PFSK-1 (cell line): ENCODE data around the gene DR1.

ENCODE experiments used
- FOXP2 ChIP-seq: optimal IDR thresholded peaks from 2 replicates; pipeline ENCODE3; 2011; ENCODE audit warnings: borderline replicate concordance, control low read depth, inconsistent platforms; ENCODE audit not compliant: insufficient read depth; ENCODE audit errors: extremely low read length, extremely low read depth
- POLR2AphosphoS5 ChIP-seq: IDR thresholded peaks from 2 replicates; pipeline ENCODE4 v1.6.1; 2012; ENCODE audit warnings: low read depth, mild to moderate bottlenecking, control low read depth, low read length, moderate library complexity
- SIN3A ChIP-seq: IDR thresholded peaks from 2 replicates; pipeline ENCODE4 v1.6.1; 2012; ENCODE audit warnings: mild to moderate bottlenecking, low read length, moderate library complexity, borderline replicate concordance; ENCODE audit not compliant: insufficient read depth
- TAF1 ChIP-seq: IDR thresholded peaks from 2 replicates; pipeline ENCODE4 v1.6.1; 2012; ENCODE audit warnings: low read length, control low read depth, borderline replicate concordance; ENCODE audit not compliant: insufficient read depth
- TF ChIP-seq, protein P1 (sequence below), 2 experiments: IDR thresholded peaks; 2 replicates each; pipeline versions ENCODE4 v1.6.1 to v1.8.0; 2011 to 2012; ENCODE audit warnings: low read depth in 2 of 2, low read length in 2 of 2, control low read depth in 1 of 2, inconsistent platforms in 1 of 2, mild to moderate bottlenecking in 1 of 2, moderate library complexity in 1 of 2; ENCODE audit not compliant: insufficient read depth in 1 of 2

The DR1 gene

DNA sequence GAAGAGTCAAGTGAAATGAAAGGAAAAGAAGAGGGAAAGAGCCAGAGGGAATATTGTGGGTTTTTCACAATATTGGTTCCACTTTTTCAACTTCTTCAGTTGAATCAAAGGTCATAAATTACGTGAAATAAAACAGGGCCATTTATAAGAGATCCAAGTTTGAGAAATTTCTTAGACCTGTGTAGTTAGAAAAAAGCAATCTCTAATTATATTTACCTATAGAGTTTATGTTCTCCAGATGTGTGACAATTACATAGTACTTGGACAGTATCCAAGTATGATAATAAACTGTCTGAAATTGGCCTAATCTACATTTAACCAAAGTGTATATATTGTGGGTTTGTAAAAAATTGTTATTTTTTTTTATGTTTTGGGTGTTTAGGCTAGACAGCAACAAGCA, 14.4 kb downstream of the DR1 start:
- no peak for TF ChIP-seq TAF1

DNA sequence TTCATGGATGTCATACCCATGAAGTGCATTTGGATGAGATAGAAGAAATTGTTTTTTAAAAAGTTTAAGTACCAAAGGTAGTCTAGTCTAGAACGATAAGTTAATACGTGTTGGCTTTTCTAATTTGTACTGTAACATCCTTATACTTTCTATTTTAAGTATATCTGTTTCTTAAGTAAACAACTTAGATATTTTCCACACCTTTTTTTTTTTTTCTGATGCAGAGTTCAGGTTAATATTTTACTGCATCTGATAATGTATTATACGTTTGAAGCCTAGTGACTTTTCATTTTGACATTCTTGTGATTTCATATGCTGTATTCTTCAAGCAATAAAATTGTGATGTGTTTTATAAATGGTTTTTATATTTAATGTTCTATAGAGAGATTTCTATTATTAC, 16.5 kb downstream of the DR1 start:
- TF ChIP-seq POLR2AphosphoS5 (no peak), SIN3A (no peak), TAF1 (no peak), FOXP2 (no peak)
- TF ChIP-seq, protein P1, sequence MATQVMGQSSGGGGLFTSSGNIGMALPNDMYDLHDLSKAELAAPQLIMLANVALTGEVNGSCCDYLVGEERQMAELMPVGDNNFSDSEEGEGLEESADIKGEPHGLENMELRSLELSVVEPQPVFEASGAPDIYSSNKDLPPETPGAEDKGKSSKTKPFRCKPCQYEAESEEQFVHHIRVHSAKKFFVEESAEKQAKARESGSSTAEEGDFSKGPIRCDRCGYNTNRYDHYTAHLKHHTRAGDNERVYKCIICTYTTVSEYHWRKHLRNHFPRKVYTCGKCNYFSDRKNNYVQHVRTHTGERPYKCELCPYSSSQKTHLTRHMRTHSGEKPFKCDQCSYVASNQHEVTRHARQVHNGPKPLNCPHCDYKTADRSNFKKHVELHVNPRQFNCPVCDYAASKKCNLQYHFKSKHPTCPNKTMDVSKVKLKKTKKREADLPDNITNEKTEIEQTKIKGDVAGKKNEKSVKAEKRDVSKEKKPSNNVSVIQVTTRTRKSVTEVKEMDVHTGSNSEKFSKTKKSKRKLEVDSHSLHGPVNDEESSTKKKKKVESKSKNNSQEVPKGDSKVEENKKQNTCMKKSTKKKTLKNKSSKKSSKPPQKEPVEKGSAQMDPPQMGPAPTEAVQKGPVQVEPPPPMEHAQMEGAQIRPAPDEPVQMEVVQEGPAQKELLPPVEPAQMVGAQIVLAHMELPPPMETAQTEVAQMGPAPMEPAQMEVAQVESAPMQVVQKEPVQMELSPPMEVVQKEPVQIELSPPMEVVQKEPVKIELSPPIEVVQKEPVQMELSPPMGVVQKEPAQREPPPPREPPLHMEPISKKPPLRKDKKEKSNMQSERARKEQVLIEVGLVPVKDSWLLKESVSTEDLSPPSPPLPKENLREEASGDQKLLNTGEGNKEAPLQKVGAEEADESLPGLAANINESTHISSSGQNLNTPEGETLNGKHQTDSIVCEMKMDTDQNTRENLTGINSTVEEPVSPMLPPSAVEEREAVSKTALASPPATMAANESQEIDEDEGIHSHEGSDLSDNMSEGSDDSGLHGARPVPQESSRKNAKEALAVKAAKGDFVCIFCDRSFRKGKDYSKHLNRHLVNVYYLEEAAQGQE (IDR thresholded peaks at IDR 0.05; ENCODE audit: insufficient read depth in 1 of 2, low read depth in 2 of 2, low read length in 2 of 2), result no peak

DNA sequence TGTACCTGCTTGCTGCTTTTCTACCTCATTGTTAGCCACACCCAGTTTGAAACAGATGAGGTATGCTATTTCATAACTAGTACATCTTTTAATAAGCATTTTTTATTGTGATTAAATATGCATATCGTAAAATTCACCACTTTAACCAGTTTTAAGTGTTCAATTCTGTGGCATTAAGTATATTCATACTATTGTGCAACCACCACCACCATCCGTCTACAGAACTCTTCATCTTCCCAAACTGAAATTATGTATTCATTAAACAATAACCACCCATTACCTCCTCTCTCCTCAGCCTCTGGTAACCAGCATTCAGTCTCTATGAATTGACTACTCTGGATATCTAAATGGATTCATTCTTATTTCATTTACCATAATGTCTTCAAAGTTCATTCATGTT, 20.1 kb downstream of the DR1 start:
- no peak for TF ChIP-seq FOXP2

DNA sequence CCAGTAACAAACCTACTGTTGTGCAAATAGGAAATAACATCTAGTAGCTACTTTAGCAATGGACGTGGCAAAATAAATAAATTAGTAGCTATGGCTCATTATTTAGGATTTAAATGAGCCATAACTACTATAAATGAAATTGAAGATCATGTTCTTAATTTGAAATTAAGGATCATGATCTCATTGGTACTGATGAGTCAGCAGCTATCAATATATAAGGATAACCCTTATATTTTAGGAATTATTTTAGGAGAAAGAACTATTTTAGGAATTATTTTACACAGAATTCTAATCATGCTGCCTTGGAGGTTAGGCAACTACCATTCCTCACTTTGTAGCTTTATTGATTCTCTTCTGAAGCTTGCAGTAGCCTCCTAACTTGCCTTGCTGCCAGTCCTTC, 24.0 kb downstream of the DR1 start:
- TF ChIP-seq FOXP2 (no peak), POLR2AphosphoS5 (no peak), TAF1 (no peak), SIN3A (no peak)
- TF ChIP-seq, protein P1 (IDR thresholded peaks at IDR 0.05; ENCODE audit: insufficient read depth in 1 of 2, low read depth in 2 of 2, low read length in 2 of 2), result no peak

DNA sequence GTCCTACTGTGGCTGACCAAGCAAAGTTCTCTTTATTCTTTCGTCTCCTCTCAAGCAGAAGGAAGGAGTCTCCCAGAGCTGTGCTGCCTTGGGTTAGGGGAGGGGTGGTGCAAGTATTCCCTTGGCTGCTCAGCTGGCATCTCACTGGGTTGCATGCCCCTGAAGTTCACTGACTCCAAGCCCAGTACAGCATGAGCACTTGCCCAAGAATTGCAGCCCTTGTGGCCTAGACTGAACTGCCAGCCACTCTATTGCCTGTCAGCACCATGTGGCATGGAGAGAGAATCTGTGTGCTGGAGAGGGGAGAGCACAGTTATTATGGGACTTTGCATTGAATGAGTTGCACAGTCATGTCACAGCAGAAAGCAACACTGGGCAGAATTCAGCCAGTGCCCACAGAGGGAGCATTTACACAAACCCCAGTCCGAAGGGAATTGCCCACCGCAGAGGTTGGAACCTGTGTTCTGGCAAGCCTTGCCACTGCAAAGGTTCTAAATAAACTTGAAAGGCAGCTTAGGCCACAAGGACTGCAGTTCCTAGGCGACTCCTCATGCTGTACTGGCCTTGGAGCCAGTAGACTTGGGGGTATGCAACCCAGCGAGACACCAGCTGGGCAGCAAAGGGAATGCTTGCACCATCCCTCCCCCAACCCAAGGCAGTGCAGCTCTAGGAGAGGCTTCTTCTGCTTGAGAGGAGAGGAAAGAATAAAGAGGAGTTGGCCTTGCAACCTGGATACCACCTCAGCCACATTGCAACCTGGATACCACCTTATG, 28.8 kb downstream of the DR1 start:
- no peak for TF ChIP-seq POLR2AphosphoS5
- TF ChIP-seq, protein P1 (IDR thresholded peaks at IDR 0.05; ENCODE audit: insufficient read depth in 1 of 2, low read depth in 2 of 2, low read length in 2 of 2), result no peak
- no peak for TF ChIP-seq TAF1
- no peak for TF ChIP-seq SIN3A
- no peak for TF ChIP-seq FOXP2

DNA sequence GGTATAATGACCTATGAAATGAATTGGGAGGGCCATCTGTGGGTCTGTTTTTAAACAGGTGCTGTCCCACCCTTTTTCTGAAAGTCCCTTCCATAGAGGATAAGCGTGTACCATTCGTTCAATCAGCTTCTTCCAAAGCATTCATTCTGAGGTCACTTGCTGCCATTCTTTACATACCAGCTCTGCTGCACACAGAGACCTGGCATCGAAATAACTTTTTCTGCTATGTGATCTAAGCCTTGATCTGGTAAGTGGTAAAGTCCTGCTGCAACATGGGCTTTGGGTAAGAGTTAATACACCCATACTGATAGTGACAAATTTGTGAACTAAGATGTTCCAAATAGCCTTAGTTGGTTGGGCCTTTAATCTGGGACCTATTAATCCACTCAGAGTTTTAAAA, 38.9 kb downstream of the DR1 start:
- no peak for TF ChIP-seq FOXP2

DNA sequence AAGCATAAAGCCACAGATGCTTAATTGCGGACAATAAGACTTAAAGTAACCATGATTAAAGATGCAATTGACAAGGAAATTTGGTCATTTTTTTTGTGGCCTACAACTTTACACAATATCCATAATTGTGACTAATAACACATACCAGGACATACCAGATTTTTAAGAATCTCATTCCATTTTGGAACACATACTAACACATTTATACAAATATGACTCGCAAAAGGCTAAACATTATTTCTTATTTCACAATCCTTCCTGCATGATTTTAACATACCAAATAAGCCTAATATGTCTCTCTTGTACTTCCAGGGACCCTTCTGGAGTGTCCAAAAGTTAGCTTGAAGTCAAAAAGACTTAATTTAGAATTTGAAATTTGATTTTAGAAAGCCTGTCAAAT, 48.8 kb downstream of the DR1 start:
- TF ChIP-seq TAF1, result no peak
